Measurements from ENCODE around the gene KANSL3. TPM values are rescaled to one million over a fixed set of nuclear protein-coding genes. Genes with fewer than 3 reads are reported as not detected.

Gene KANSL3
- total RNA-seq, 4 donors from 2014 or later, result 50.9 to 66.7 (median 60.6) TPM

- 85 to 90% methylated on average over 3 of the region's 3 CpGs for WGBS, 2 donors (ENCODE audit: low coverage in 1 of 2)
These were observed 70.0 kb downstream of the KANSL3 start for GRCh38 chr2:96568094-96568493.

GRCh38 chr2:96565111-96565510 is 73.0 kb downstream of the KANSL3 start:
- ATAC-seq, result no peak
- Histone ChIP-seq H3K27ac (no peak overlapping the region), H3K4me1 (no peaks in the 10 kb centered on the region), H3K27me3 (no peaks in the 10 kb centered on the region), H3K9me3 (no peaks in the 10 kb centered on the region), H3K36me3 (no peaks in the 10 kb centered on the region), H3K4me3 (no peak overlapping the region)
- TF ChIP-seq CTCF (IDR thresholded peaks at IDR 0.05), result no peak
- TF ChIP-seq EP300 (IDR thresholded peaks at IDR 0.05), result no peak
- TF ChIP-seq POLR2AphosphoS5 (IDR thresholded peaks at IDR 0.05), result no peak
- TF ChIP-seq POLR2A (IDR thresholded peaks at IDR 0.05), result no peak
- 70% methylated on average over 5 of the region's 5 CpGs; no CpG with 5 or more reads in 1 of the 2 donors for WGBS, 2 donors (ENCODE audit: low coverage in 1 of 2)

More at GRCh38 chr2:96568094-96568493, 70.0 kb downstream of the KANSL3 start:
- ATAC-seq, result no peak
- H3K36me3 ChIP-seq, result no peaks in the 10 kb centered on the region
- no peak for TF ChIP-seq CTCF (IDR thresholded peaks at IDR 0.05)
- TF ChIP-seq POLR2A (IDR thresholded peaks at IDR 0.05), result no peak
- TF ChIP-seq EP300 (IDR thresholded peaks at IDR 0.05), result no peak
- TF ChIP-seq POLR2AphosphoS5 (IDR thresholded peaks at IDR 0.05), result no peak
- H3K4me1 ChIP-seq, result no peaks in the 10 kb centered on the region
- H3K27ac ChIP-seq, result no peak overlapping the region
- H3K4me3 ChIP-seq, result no peak overlapping the region
- no peaks in the 10 kb centered on the region for H3K27me3 ChIP-seq
- no peaks in the 10 kb centered on the region for H3K9me3 ChIP-seq

- no peak overlapping the region for H3K27ac ChIP-seq
- H3K27me3 ChIP-seq, result no peaks in the 10 kb centered on the region
- H3K4me1 ChIP-seq, result no peaks in the 10 kb centered on the region
- H3K4me3 ChIP-seq, result no peak overlapping the region
- 80% methylated on average over 1 to 2 of the region's 3 CpGs for WGBS, 2 donors (ENCODE audit: low coverage in 1 of 2)
- no peaks in the 10 kb centered on the region for H3K36me3 ChIP-seq
- ATAC-seq, result no peak
- no peaks in the 10 kb centered on the region for H3K9me3 ChIP-seq
- TF ChIP-seq CTCF (IDR thresholded peaks at IDR 0.05) (no peak), EP300 (IDR thresholded peaks at IDR 0.05) (no peak), POLR2AphosphoS5 (IDR thresholded peaks at IDR 0.05) (no peak), POLR2A (IDR thresholded peaks at IDR 0.05) (no peak)
These were observed 73.5 kb downstream of the KANSL3 start for GRCh38 chr2:96564563-96564962.

GRCh38 chr2:96564026-96564425 is 74.1 kb downstream of the KANSL3 start:
- H3K27ac ChIP-seq, result no peak overlapping the region
- H3K4me3 ChIP-seq, result no peak overlapping the region
- H3K36me3 ChIP-seq, result no peaks in the 10 kb centered on the region
- no peaks in the 10 kb centered on the region for H3K27me3 ChIP-seq
- no peaks in the 10 kb centered on the region for H3K4me1 ChIP-seq
- H3K9me3 ChIP-seq, result no peaks in the 10 kb centered on the region
- WGBS, 2 donors (ENCODE audit: low coverage in 1 of 2), result no CpG with 5 or more reads among the region's 4 CpGs
- TF ChIP-seq CTCF (IDR thresholded peaks at IDR 0.05) (no peak), POLR2A (IDR thresholded peaks at IDR 0.05) (no peak), POLR2AphosphoS5 (IDR thresholded peaks at IDR 0.05) (no peak), EP300 (IDR thresholded peaks at IDR 0.05) (no peak)
- no peak for ATAC-seq

- 80 to 93% methylated on average over 3 to 4 of the region's 8 CpGs for whole genome bisulfite sequencing, 2 donors (ENCODE audit: low coverage in 1 of 2)
These were observed 79.6 kb downstream of the KANSL3 start for GRCh38 chr2:96558485-96558884.

More at GRCh38 chr2:96558485-96558884, 79.6 kb downstream of the KANSL3 start:
- Histone ChIP-seq H3K4me1 (peaks cover 0 to 13% (median 5%) of the 10 kb centered on the region in 3 donors), H3K27me3 (no peaks in the 10 kb centered on the region), H3K4me3 (no peak overlapping the region), H3K36me3 (no peaks in the 10 kb centered on the region), H3K27ac (no peak overlapping the region), H3K9me3 (no peaks in the 10 kb centered on the region)
- no peak for ATAC-seq
- no peak for TF ChIP-seq POLR2A (IDR thresholded peaks at IDR 0.05)
- TF ChIP-seq EP300 (IDR thresholded peaks at IDR 0.05), result no peak
- TF ChIP-seq CTCF (IDR thresholded peaks at IDR 0.05), result no peak
- no peak for TF ChIP-seq POLR2AphosphoS5 (IDR thresholded peaks at IDR 0.05)
